OCI-LY7 (cell line): ENCODE measurements around the gene RPS15. TPM values are rescaled to one million over a fixed set of nuclear protein-coding genes. Genes with fewer than 3 reads are reported as not detected.

Experiments used
- BruUV-seq: library from RNA; stranded (reverse); fragments of 400-500 nt; replicated peaks from 2 replicates; lab custom pipeline; 2021; lab: Mats Ljungman, UMichigan
- CTCF ChIA-PET: fragments of 300-600 bp; sonication (Branson Sonifier 250); formaldehyde crosslinking; loops from one replicate; lab custom pipeline; 2022; ENCODE audit warnings: antibody characterized with exemption; ENCODE audit not compliant: unreplicated experiment; lab: Charles Lee
- POLR2A ChIA-PET: fragments of 300-600 bp; sonication (Branson Sonifier 250); formaldehyde crosslinking; loops from one replicate; lab custom pipeline; 2022; ENCODE audit warnings: antibody characterized with exemption; lab: Charles Lee
- DNase-seq: peaks from one replicate; pipeline ENCODE4 v3.0.0-alpha.2; 2015; ENCODE audit warnings: low spot score
- H2AFZ ChIP-seq: fragments of 200-600 bp; sonication (generic), shearing (Covaris generic); 2 replicates; pipeline ENCODE4 v1.6.1; 2014; ENCODE audit warnings: mild to moderate bottlenecking, antibody characterized with exemption, low read length, moderate library complexity
- H3K27ac ChIP-seq: fragments of 200-600 bp; sonication (generic); 2 replicates; pipeline ENCODE4 v1.5.1; 2014; ENCODE audit warnings: mixed run types, low read depth, mild to moderate bottlenecking, moderate library complexity, low read length, inconsistent platforms; ENCODE audit not compliant: poor library complexity, severe bottlenecking
- H3K36me3 ChIP-seq: fragments of 200-600 bp; sonication (generic); 2 replicates; pipeline ENCODE4 v1.6.1; 2014; ENCODE audit warnings: mild to moderate bottlenecking, antibody characterized with exemption, low read length, moderate library complexity, mixed read lengths; ENCODE audit not compliant: insufficient read depth
- H3K4me1 ChIP-seq: fragments of 200-600 bp; sonication (generic); 2 replicates; pipeline ENCODE4 v1.5.1; 2014; ENCODE audit warnings: mild to moderate bottlenecking, low read length; ENCODE audit not compliant: insufficient read depth, poor library complexity, severe bottlenecking
- H3K4me2 ChIP-seq: fragments of 200-600 bp; sonication (generic); 2 replicates; pipeline ENCODE4 v1.6.1; 2014; ENCODE audit warnings: mild to moderate bottlenecking, low read length
- H3K4me3 ChIP-seq: fragments of 200-600 bp; sonication (generic); 2 replicates; pipeline ENCODE4 v1.5.1; 2014; ENCODE audit warnings: mild to moderate bottlenecking, low read depth, low read length; ENCODE audit not compliant: poor library complexity, severe bottlenecking
- H3K79me2 ChIP-seq: fragments of 200-600 bp; sonication (generic); 2 replicates; pipeline ENCODE4 v1.6.1; 2016; ENCODE audit warnings: low read depth, mild to moderate bottlenecking, low read length, moderate library complexity, mixed read lengths; ENCODE audit not compliant: insufficient read depth
- H3K9me2 ChIP-seq: fragments of 200-600 bp; sonication (generic); 2 replicates; pipeline ENCODE4 v1.6.1; 2016; ENCODE audit warnings: mild to moderate bottlenecking, low read length, mixed read lengths; ENCODE audit not compliant: insufficient read depth
- H3K9me3 ChIP-seq: fragments of 200-600 bp; sonication (generic); 2 replicates; pipeline ENCODE4 v1.6.1; 2014; ENCODE audit warnings: mild to moderate bottlenecking, mixed run types, low read length, mixed read lengths
- H4K20me1 ChIP-seq: fragments of 200-600 bp; sonication (generic); 2 replicates; pipeline ENCODE4 v1.6.1; 2014; ENCODE audit warnings: mild to moderate bottlenecking, antibody characterized with exemption, low read length, moderate library complexity, mixed read lengths; ENCODE audit not compliant: insufficient read depth
- CTCF ChIP-seq: fragments of 200-600 bp; sonication (generic); conservative IDR thresholded peaks from 2 replicates; pipeline ENCODE4 v1.5.1; 2014; ENCODE audit warnings: mild to moderate bottlenecking, antibody characterized with exemption, low read length, moderate library complexity, mixed read lengths
- EZH2phosphoT487 ChIP-seq: fragments of 200-600 bp; sonication (generic); IDR thresholded peaks from 2 replicates; pipeline ENCODE4 v1.6.1; 2018; ENCODE audit warnings: low read depth, borderline replicate concordance, mild to moderate bottlenecking, mixed run types, antibody characterized with exemption, low read length, moderate library complexity, mixed read lengths
- intact Hi-C: fragments of 100-400 bp; cut with micrococcal nuclease; formaldehyde crosslinking; loops from one replicate; pipeline ENCODE4 v1.10.0; 2022; ENCODE audit not compliant: unreplicated experiment
- total RNA-seq, 2 experiments: library from RNA; depleted of rRNA in 1 of 2; stranded (reverse); fragments of >200 nt in 1 of 2; shearing (Covaris generic) in 1 of 2; gene quantifications; 2 replicates each; pipeline ENCODE4 v1.2.3, GENCODE V29; 2014 to 2022

Gene RPS15
- total RNA-seq, 2 experiments from 2014 or later, result 1,860 to 2,068 TPM

- Histone ChIP-seq H3K9me2 (no peaks in the 10 kb centered on the region), H3K79me2 (no peaks in the 10 kb centered on the region), H3K4me3 (no peak overlapping the region), H3K4me1 (peaks cover 19% of the 10 kb centered on the region), H3K4me2 (no peak overlapping the region), H3K27ac (no peak overlapping the region), H2AFZ (no peak overlapping the region), H4K20me1 (no peaks in the 10 kb centered on the region), H3K36me3 (0 out of 2 replicates have a peak, but pooled peaks cover 6% of the 10 kb centered on the region), H3K9me3 (no peaks in the 10 kb centered on the region)
- no peak for TF ChIP-seq EZH2phosphoT487
- no peak for TF ChIP-seq CTCF
- intact Hi-C loops, result no loop called here
- ChIA-PET CTCF (no interaction called here), POLR2A (no interaction called here)
- BruUV-seq, result no TSS peak
- DNase-seq, result no peak
Observed at GRCh38 chr19:1402411-1403070, 35.7 kb upstream of the RPS15 start.

- H3K4me3 ChIP-seq, result peak overlapping the region; percentile 71
- H3K79me2 ChIP-seq, result peaks cover 42% of the 10 kb centered on the region
- peaks cover 27% of the 10 kb centered on the region for H4K20me1 ChIP-seq
- H3K36me3 ChIP-seq, result peaks cover 35% of the 10 kb centered on the region
- no peaks in the 10 kb centered on the region for H3K9me3 ChIP-seq
- H3K9me2 ChIP-seq, result no peaks in the 10 kb centered on the region
- POLR2A ChIA-PET, result no interaction called here
- peak overlapping the region; percentile 78 for H3K27ac ChIP-seq
- intact Hi-C loops, result loop anchor here (1.0 to 5.0 kb wide), 4 partner anchors 24 to 385 kb away; partner anchors contain the start of genes C19orf25, NDUFS7, RNU6-2 and RPS15
- peak overlapping the region; percentile 70; the same call in 1 of the 2 replicates for H2AFZ ChIP-seq
- BruUV-seq, result TSS peak; percentile 98
- TF ChIP-seq CTCF (peak; percentile 78), EZH2phosphoT487 (no peak)
- CTCF ChIA-PET, result no interaction called here
- peak; percentile 100 for DNase-seq
- H3K4me2 ChIP-seq, result peak overlapping the region; percentile 95
- peaks cover 21% of the 10 kb centered on the region for H3K4me1 ChIP-seq
Observed at GRCh38 chr19:1406774-1407527, 31.2 kb upstream of the RPS15 start.
